T follicular helper cell (primary cell): ENCODE results near the gene HLA-DQB1.
"Not testable (repeated sequence)": the region's sequence is repeated elsewhere in the genome, so short reads cannot be mapped to it uniquely, and the experiment has no call there.

Source experiments
- DNase-seq: peaks from one replicate; pipeline ENCODE4 v3.0.0-alpha.2; 2020; ENCODE audit warnings: low read depth
- total RNA-seq, 2 experiments: gene quantifications; one replicate each; lab custom pipeline; 2026; lab: John Stamatoyannopoulos, UW

The HLA-DQB1 gene
- 5.3 to 17.2 reads per million in 2 experiments for total RNA-seq

DNA sequence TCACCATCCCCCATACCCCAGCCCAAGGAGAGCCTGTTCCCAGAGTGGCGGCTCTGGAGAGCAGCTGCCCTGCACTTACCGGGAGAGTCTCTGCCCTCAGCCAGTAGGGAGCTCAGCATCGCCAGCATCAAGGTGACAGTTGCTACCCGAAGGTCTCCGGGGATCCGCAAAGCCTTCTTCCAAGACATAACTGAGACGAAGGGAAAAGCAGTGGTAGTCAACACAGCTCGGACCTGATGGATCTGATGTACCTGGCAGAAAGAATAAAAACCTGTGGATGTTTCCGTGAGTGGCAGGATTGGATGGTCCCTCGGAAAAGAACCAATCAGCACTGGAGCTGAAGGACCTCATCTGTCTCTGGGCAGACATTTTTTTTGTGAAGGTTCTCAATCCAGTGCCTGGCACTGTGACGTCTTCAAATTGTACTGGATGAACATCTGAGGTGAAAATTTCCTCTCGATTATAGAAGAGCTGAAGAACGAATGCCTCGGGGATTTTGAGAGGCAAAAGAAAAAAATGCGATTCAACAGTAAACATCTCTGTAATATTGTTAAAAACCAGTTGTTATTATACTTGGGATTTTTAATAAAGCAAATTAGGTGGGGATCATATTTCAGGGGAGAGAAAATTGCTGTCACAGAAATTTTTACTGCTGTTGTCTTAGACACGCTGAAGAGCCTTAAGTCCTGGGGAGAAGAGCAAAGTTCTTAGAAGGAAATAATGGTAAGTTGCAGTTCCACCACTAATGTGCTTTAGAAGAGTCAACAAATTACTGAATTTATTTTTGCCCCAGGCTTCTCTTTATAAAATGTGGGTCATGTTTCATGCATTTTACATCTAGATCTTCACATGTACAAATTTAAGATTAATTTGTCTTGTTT lies at the start of gene HLA-DQB1:
Gene HLA-DQB1, minus strand, starts transcription at position 238 of the 881 bp plus-strand sequence. Its CDS starts 50 bp downstream, at position 188.
- peak; percentile 36 for DNase-seq

GRCh38 chr6:32713241-32713640 lies 46.8 kb upstream of the HLA-DQB1 start:
- no peak for DNase-seq

- no peak for DNase-seq
Observed at GRCh38 chr6:32709625-32710024, 43.2 kb upstream of the HLA-DQB1 start.

DNA sequence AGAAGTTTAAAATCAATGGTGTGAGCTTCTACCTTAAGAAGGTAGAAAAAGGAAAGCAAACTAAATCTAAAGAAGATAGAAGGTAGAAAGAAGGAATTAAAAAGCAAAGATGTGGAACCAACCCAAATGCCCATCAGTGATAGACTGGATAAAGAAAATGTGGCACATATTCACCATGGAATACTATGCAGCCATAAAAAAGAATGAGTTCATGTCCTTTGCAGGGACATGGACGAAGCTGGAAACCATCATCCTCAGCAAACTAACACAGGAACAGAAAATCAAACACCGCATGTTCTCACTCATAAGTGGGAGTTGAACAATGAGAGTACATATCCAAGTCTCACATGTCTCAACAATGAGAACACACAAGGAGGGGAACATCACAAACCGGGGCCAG lies 38.7 kb upstream of the HLA-DQB1 start:
- not testable (repeated sequence) for DNase-seq

DNA sequence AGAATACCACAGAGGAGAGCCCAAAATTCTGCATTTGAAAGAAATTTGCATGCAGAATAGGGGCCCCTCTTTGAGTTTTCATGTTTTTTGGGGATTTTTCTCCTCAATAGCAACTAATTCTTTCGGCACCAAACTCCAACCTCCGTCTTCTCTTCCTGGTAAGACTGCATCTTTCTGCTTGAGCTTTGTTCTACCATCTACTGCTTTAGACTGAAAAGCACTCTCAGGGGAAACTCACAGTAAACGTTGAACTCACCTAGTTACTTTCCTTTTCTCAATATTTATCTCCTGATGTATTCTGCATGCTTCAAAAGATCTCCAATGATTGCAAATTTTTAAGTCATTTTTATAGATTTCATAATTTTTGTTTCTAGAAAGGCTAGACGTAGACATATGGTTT lies 36.9 kb upstream of the HLA-DQB1 start:
- no peak for DNase-seq

DNA sequence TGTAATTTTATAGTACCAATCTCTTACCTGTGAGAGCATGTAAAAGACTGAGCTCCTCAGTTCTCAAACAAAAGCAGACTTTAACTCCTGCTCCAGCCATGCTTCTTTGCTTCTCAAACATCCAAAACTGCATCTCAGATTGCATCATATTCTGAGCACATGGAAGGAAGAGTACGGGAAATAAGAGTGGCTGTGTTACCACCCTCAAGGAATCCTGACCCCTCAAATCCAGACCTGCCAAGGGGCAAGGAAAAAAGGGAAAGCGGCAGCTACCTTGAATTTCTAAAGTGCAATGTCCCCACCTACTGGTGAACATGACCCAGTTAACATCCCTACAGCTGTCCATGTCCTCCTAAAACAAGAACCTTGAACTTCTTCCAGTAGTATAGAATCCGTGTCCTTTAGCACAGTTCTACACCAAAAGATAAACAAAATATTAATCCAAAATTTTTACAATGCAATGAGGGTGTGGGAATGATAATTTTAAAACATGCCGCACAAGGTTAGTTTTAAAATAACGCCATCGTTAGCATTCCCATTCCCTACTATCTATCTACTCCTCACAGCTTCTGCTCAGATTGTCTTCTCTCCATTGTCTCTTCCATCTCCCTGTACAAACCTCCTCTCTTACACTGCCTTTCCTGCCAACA lies 34.1 kb upstream of the HLA-DQB1 start:
- DNase-seq = no peak

GRCh38 chr6:32697031-32697430 lies 30.6 kb upstream of the HLA-DQB1 start:
- DNase-seq = no peak

DNA sequence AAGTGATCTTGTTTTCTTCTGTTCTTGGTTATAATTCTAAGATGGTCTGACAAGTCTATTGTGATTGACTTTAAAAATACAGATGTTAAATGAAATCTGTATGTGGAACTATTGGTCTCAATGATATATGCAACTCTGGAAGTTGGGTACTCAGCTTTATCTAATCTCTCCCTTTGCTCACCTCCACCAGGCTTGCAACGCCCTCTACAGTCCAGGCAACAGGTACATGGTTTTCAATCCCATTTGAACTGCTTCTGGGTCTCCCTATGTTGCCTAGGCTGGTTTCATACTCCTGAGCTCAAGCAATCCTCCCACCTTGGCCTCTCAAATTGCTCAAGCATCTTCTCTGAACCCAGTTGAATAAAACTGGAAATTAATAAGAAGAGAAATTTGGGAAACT lies 25.6 kb upstream of the HLA-DQB1 start:
- DNase-seq = peak; percentile 5

GRCh38 chr6:32689531-32690501 lies 23.4 kb upstream of the HLA-DQB1 start:
- DNase-seq = no peak

DNA sequence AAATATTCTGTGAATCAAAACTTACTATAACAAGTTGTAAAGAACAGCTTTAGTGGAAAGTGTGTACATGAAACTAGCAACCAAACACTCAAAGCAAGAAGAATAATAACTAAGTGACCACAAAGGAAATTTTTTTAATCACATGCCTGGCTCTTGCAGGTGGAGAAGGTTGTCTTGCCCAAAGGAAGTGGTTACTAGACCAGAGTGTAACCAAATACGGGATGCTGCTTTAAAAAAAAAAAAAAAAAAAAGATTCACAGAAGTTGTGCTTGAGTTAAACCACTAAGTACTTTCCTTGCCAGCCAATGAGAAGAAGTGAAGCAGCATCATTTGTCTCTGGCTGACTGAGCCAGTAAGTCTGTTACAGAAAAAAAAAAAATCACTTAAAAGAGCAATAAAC lies 19.1 kb upstream of the HLA-DQB1 start:
- DNase-seq = no peak

DNA sequence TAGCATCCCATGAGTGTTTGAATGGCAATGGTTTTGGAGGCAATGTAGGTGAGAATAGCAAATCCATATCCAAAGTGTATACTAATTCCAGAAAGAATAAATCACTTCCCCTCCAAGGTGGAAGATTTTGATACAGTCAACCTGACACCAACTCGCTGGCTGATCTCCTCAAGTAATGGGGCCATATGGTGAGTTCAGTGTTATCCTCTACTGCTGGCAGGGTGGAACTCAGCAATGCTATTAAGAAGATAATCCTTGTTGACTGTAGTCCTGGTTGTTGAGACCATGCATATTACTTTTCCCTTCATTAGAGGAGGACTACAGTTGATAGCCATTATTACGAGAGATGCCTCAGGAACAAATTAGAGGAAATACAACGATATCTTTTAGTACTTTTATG lies 17.8 kb upstream of the HLA-DQB1 start:
- no peak for DNase-seq

DNA sequence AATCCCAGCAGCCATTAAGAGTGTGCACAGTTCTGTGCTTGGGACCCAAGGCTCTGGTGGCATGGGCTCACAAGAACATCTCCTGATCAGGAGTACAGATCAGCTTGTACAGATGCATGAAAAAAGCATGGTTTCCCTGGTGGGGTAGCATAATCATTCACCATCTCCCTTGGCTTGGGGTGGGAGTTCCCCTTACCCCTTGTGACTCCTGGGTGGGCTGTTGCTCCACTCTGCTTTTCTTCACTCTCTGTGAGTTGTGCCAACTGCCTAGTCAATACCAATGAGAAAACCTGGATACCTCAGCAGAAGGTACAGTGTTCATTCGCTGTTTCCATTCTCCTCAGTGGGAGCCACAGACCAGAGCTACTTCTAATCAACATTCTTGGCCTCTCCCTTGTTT lies 13.6 kb upstream of the HLA-DQB1 start:
- DNase-seq = no peak

DNA sequence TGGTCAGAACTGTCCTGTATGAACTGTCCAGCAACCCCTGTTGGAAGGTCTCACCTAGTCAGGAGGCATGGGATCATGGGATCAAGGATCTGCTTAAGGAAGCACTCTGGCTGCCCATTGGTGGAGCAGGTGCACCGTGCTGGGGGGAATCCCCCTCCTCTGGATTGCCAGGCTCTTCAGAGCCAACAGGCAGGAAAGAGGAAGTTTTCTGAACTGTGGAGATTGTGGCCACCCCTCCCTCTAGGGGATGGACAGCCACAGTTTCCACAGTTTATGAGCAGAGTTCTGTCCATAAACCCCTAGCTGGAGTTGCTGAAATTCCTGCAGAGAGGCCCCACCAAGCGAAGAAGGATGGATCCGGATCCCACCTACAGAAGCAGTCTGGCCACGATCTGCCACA lies 13.0 kb upstream of the HLA-DQB1 start:
- no peak for DNase-seq

- not testable (repeated sequence) for DNase-seq
Observed at GRCh38 chr6:32674123-32674522, 7.7 kb upstream of the HLA-DQB1 start.

- not testable (repeated sequence) for DNase-seq
Observed at GRCh38 chr6:32671908-32672307, 5.5 kb upstream of the HLA-DQB1 start.

- no peak for DNase-seq
Observed at GRCh38 chr6:32669893-32670292, 3.4 kb upstream of the HLA-DQB1 start.

- DNase-seq = no peak
Observed at GRCh38 chr6:32669240-32669639, 2.8 kb upstream of the HLA-DQB1 start.

- peak; percentile 25 for DNase-seq
Observed at GRCh38 chr6:32668226-32668747, 1.8 kb upstream of the HLA-DQB1 start.

GRCh38 chr6:32665661-32666060 lies 796 bp downstream of the HLA-DQB1 start:
- no peak for DNase-seq

DNA sequence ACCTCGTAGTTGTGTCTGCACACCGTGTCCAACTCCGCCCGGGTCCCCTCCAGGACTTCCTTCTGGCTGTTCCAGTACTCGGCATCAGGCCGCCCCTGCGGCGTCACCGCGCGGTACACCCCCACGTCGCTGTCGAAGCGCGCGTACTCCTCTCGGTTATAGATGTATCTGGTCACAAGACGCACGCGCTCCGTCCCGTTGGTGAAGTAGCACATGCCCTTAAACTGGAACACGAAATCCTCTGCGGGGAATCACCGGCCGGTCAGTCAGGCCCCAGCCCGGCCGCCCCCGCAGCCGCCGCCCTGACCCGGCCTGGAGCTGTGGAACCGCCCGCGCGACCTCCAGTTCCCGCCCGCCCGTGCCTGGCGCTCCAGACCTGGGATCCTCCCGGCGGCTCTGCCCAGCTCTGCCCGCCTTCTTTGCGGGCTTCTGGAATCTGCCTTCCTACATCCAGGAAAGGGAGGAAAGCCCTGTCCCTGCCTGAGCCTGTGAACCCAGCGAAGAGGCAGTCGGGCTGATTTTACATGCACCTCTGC lies 1.6 kb downstream of the HLA-DQB1 start:
- peak; percentile 13 for DNase-seq

- DNase-seq = no peak
Observed at GRCh38 chr6:32664354-32664753, 2.1 kb downstream of the HLA-DQB1 start.
